Measurements from ENCODE around the gene GPR146. TPM values are rescaled to one million over a fixed set of nuclear protein-coding genes. Genes with fewer than 3 reads are reported as not detected.
"Not testable (repeated sequence)": the region's sequence is repeated elsewhere in the genome, so short reads cannot be mapped to it uniquely, and the experiment has no call there.

Gene GPR146
- total and polyA plus RNA-seq, 2 donors: 3.1 to 43.9 TPM

GRCh38 chr7:1036164-1036928, 8.0 kb upstream of the GPR146 start:
- not testable (repeated sequence) for H3K4me3 ChIP-seq (ENCODE audit: low read depth, low read length); H3K4me1 ChIP-seq (ENCODE audit: insufficient read depth); DNase-seq (ENCODE audit: extremely low spot score); H3K27ac ChIP-seq (ENCODE audit: low read depth); H3K36me3 ChIP-seq (ENCODE audit: insufficient read depth)
- WGBS: 97% methylated on average over 40 of the region's 40 CpGs

GRCh38 chr7:1040233-1040632, 4.1 kb upstream of the GPR146 start:
- 83% methylated on average over 1 of the region's 1 CpG for WGBS
- H3K4me3 ChIP-seq (ENCODE audit: low read depth, low read length); H3K36me3 ChIP-seq (ENCODE audit: insufficient read depth); H3K4me1 ChIP-seq (ENCODE audit: insufficient read depth); H3K27ac ChIP-seq (ENCODE audit: low read depth); DNase-seq (ENCODE audit: extremely low spot score): not testable (repeated sequence)

- Histone ChIP-seq H3K36me3 (ENCODE audit: insufficient read depth) (no peaks in the 10 kb centered on the region), H3K4me1 (ENCODE audit: insufficient read depth) (peaks cover 2% of the 10 kb centered on the region), H3K4me3 (ENCODE audit: low read depth, low read length) (no peak overlapping the region), H3K27ac (ENCODE audit: low read depth) (no peak overlapping the region)
- 28% methylated on average over 16 of the region's 16 CpGs for WGBS
- DNase-seq (ENCODE audit: extremely low spot score): no peak
Observed at GRCh38 chr7:1040790-1041189, 3.6 kb upstream of the GPR146 start.

GRCh38 chr7:1041551-1042491, 2.5 kb upstream of the GPR146 start:
- peaks cover 2% of the 10 kb centered on the region for H3K4me1 ChIP-seq (ENCODE audit: insufficient read depth)
- H3K4me3 ChIP-seq (ENCODE audit: low read depth, low read length): no peak overlapping the region
- H3K36me3 ChIP-seq (ENCODE audit: insufficient read depth): no peaks in the 10 kb centered on the region
- WGBS: 71% methylated on average over 40 of the region's 40 CpGs
- H3K27ac ChIP-seq (ENCODE audit: low read depth): peak overlapping the region; percentile 60
- no peak for DNase-seq (ENCODE audit: extremely low spot score)

GRCh38 chr7:1042492-1042833, 1.9 kb upstream of the GPR146 start:
- 82% methylated on average over 7 of the region's 7 CpGs for WGBS
- Histone ChIP-seq H3K36me3 (ENCODE audit: insufficient read depth) (no peaks in the 10 kb centered on the region), H3K27ac (ENCODE audit: low read depth) (no peak overlapping the region), H3K4me3 (ENCODE audit: low read depth, low read length) (no peak overlapping the region), H3K4me1 (ENCODE audit: insufficient read depth) (peaks cover 2% of the 10 kb centered on the region)
- no peak for DNase-seq (ENCODE audit: extremely low spot score)

- DNase-seq (ENCODE audit: extremely low spot score): no peak
- Histone ChIP-seq H3K4me1 (ENCODE audit: insufficient read depth) (peaks cover 2% of the 10 kb centered on the region), H3K36me3 (ENCODE audit: insufficient read depth) (no peaks in the 10 kb centered on the region), H3K4me3 (ENCODE audit: low read depth, low read length) (peak overlapping the region; percentile 70), H3K27ac (ENCODE audit: low read depth) (peak overlapping the region; percentile 72)
- WGBS: 56% methylated on average over 18 of the region's 18 CpGs
Observed at GRCh38 chr7:1043552-1044188, 676 bp upstream of the GPR146 start.

GRCh38 chr7:1045069-1046063, 1.0 kb downstream of the GPR146 start:
- Histone ChIP-seq H3K4me1 (ENCODE audit: insufficient read depth) (peaks cover 2% of the 10 kb centered on the region), H3K4me3 (ENCODE audit: low read depth, low read length) (peak overlapping the region; percentile 70), H3K27ac (ENCODE audit: low read depth) (no peak overlapping the region), H3K36me3 (ENCODE audit: insufficient read depth) (no peaks in the 10 kb centered on the region)
- no peak for DNase-seq (ENCODE audit: extremely low spot score)
- WGBS: 79% methylated on average over 21 of the region's 21 CpGs

GRCh38 chr7:1046722-1047679, 2.7 kb downstream of the GPR146 start:
- Histone ChIP-seq H3K4me3 (ENCODE audit: low read depth, low read length) (no peak overlapping the region), H3K36me3 (ENCODE audit: insufficient read depth) (no peaks in the 10 kb centered on the region), H3K4me1 (ENCODE audit: insufficient read depth) (peaks cover under 1% of the 10 kb centered on the region), H3K27ac (ENCODE audit: low read depth) (no peak overlapping the region)
- 81% methylated on average over 15 of the region's 15 CpGs for WGBS
- DNase-seq (ENCODE audit: extremely low spot score): no peak

- WGBS: 76% methylated on average over 23 of the region's 23 CpGs
- H3K36me3 ChIP-seq (ENCODE audit: insufficient read depth): no peaks in the 10 kb centered on the region
- no peak overlapping the region for H3K27ac ChIP-seq (ENCODE audit: low read depth)
- no peak for DNase-seq (ENCODE audit: extremely low spot score)
- no peak overlapping the region for H3K4me3 ChIP-seq (ENCODE audit: low read depth, low read length)
- H3K4me1 ChIP-seq (ENCODE audit: insufficient read depth): peaks cover 1% of the 10 kb centered on the region
Observed at GRCh38 chr7:1049006-1049741, 4.8 kb downstream of the GPR146 start.

- no peaks in the 10 kb centered on the region for H3K36me3 ChIP-seq (ENCODE audit: insufficient read depth)
- 85% methylated on average over 8 of the region's 8 CpGs for WGBS
- H3K4me1 ChIP-seq (ENCODE audit: insufficient read depth): peaks cover 1% of the 10 kb centered on the region
- no peak overlapping the region for H3K4me3 ChIP-seq (ENCODE audit: low read depth, low read length)
- no peak overlapping the region for H3K27ac ChIP-seq (ENCODE audit: low read depth)
- DNase-seq (ENCODE audit: extremely low spot score): no peak
Observed at GRCh38 chr7:1049801-1050200, 5.5 kb downstream of the GPR146 start.

GRCh38 chr7:1050254-1050906, 6.0 kb downstream of the GPR146 start:
- no peaks in the 10 kb centered on the region for H3K36me3 ChIP-seq (ENCODE audit: insufficient read depth)
- peaks cover 1% of the 10 kb centered on the region for H3K4me1 ChIP-seq (ENCODE audit: insufficient read depth)
- 92% methylated on average over 30 of the region's 30 CpGs for WGBS
- no peak overlapping the region for H3K4me3 ChIP-seq (ENCODE audit: low read depth, low read length)
- DNase-seq (ENCODE audit: extremely low spot score): no peak
- no peak overlapping the region for H3K27ac ChIP-seq (ENCODE audit: low read depth)

Data from urinary bladder (tissue), 4 donors.